Loucy (cell line): ENCODE measurements around the gene TMEM43.

Experiments
- H2AFZ ChIP-seq: fragments of 200-600 bp; sonication (generic); 2 replicates; pipeline ENCODE4 v1.6.0; 2016; ENCODE audit warnings: antibody characterized with exemption, mild to moderate bottlenecking, low read length, moderate library complexity
- H3F3A ChIP-seq: fragments of 200-600 bp; 2 replicates; pipeline ENCODE4 v1.6.0; 2016; ENCODE audit warnings: antibody characterized with exemption, low read depth, mild to moderate bottlenecking
- H3K27me3 ChIP-seq: fragments of 200-600 bp; sonication (generic); 2 replicates; pipeline ENCODE4 v1.6.1; 2014; ENCODE audit warnings: low read length, mild to moderate bottlenecking; ENCODE audit not compliant: insufficient read depth, poor library complexity, severe bottlenecking
- H3K36me3 ChIP-seq: fragments of 200-600 bp; sonication (generic); 2 replicates; pipeline ENCODE4 v1.6.1; 2016; ENCODE audit warnings: low read length; ENCODE audit not compliant: insufficient read depth
- H3K4me1 ChIP-seq: fragments of 200-600 bp; sonication (generic); 2 replicates; pipeline ENCODE4 v1.5.1; 2014; ENCODE audit warnings: low read length, mild to moderate bottlenecking; ENCODE audit not compliant: insufficient read depth, poor library complexity, severe bottlenecking
- H3K4me2 ChIP-seq: fragments of 200-600 bp; sonication (generic); 2 replicates; pipeline ENCODE4 v1.6.0; 2014; ENCODE audit warnings: antibody characterized with exemption, low read length, low read depth, mild to moderate bottlenecking; ENCODE audit not compliant: poor library complexity, severe bottlenecking
- H3K4me3 ChIP-seq: fragments of 200-600 bp; sonication (generic); 2 replicates; pipeline ENCODE4 v1.5.1; 2014; ENCODE audit warnings: low read length, mild to moderate bottlenecking, mixed read lengths; ENCODE audit not compliant: poor library complexity, severe bottlenecking
- H3K79me2 ChIP-seq: fragments of 200-600 bp; sonication (generic); 2 replicates; pipeline ENCODE4 v1.6.1; 2014; ENCODE audit warnings: low read length; ENCODE audit not compliant: insufficient read depth
- H3K9ac ChIP-seq: fragments of 200-600 bp; sonication (generic); 2 replicates; pipeline ENCODE4 v1.6.0; 2014; ENCODE audit warnings: mild to moderate bottlenecking, low read depth, low read length, moderate library complexity; ENCODE audit not compliant: poor library complexity, severe bottlenecking
- H3K9me2 ChIP-seq: fragments of 200-600 bp; sonication (generic); replicated peaks from 2 replicates; pipeline ENCODE4 v1.6.1; 2016; ENCODE audit warnings: low read depth, low read length, mixed read lengths
- H3K9me3 ChIP-seq: fragments of 200-600 bp; sonication (generic); 2 replicates; pipeline ENCODE4 v1.6.1; 2014; ENCODE audit warnings: mild to moderate bottlenecking, antibody characterized with exemption, low read length, low read depth; ENCODE audit not compliant: insufficient read depth
- H4K20me1 ChIP-seq: fragments of 200-600 bp; sonication (generic); 2 replicates; pipeline ENCODE4 v1.6.0; 2014; ENCODE audit warnings: antibody characterized with exemption, low read length, mild to moderate bottlenecking; ENCODE audit not compliant: insufficient read depth, poor library complexity, severe bottlenecking
- EZH2phosphoT487 ChIP-seq: fragments of 200-600 bp; IDR thresholded peaks from 2 replicates; pipeline ENCODE4 v1.6.1; 2018; ENCODE audit warnings: antibody characterized with exemption, mild to moderate bottlenecking, moderate library complexity, borderline replicate concordance
- TF ChIP-seq, protein P1 (sequence below): fragments of 200-600 bp; sonication (generic); conservative IDR thresholded peaks from 2 replicates; pipeline ENCODE4 v1.5.1; 2014; ENCODE audit warnings: mild to moderate bottlenecking, antibody characterized with exemption, low read length

TMEM43 gene

DNA sequence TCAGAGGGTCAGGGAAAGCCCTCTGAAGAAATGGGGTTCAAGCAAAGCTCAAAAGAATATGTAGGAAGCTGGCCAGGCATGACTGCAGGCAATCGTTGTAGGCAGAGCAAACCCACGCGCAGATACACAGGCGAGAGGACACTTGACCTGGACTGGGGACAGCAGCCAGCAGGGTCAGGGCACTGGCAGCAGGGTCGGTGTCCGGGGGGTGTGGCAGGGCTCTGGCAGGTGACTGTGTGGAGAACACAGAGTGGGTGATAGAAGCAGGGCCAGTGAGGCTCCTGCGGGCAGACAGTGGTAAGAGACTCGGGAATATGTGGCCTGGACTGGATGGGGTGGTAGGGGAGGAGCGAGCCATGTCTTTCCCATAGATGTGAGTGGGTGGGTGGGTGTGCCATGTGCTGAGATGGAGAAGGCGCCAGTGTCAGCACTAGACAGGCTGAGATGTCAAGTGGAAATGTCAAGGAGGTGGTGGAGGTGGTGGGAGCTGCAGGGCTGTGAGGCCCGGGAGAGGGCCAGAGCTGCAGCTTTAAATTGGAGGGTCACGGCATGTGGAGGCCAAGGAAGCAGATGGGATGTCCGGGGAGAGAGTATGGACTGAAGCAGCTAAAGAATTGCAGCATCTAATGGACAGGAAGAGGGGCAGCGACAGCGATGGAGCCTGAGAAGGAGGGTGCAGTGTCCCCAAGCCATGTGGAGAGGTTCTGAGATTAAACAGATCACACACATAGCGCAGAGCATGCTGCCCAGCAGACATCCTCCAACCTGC lies 13.4 kb downstream of the TMEM43 start:
- H3K4me1 ChIP-seq, result no peaks in the 10 kb centered on the region
- no peaks in the 10 kb centered on the region for H3K79me2 ChIP-seq
- no peaks in the 10 kb centered on the region for H3K27me3 ChIP-seq
- H3K9me2 ChIP-seq, result no peaks in the 10 kb centered on the region
- H4K20me1 ChIP-seq, result no peaks in the 10 kb centered on the region
- H3K4me3 ChIP-seq, result no peak overlapping the region
- H3K9ac ChIP-seq, result no peak overlapping the region
- H3K4me2 ChIP-seq, result no peak overlapping the region
- peaks cover 28% of the 10 kb centered on the region; the same call in 1 of the 2 replicates for H3K36me3 ChIP-seq
- H2AFZ ChIP-seq, result no peak overlapping the region
- no peak for TF ChIP-seq EZH2phosphoT487
- TF ChIP-seq, protein P1, sequence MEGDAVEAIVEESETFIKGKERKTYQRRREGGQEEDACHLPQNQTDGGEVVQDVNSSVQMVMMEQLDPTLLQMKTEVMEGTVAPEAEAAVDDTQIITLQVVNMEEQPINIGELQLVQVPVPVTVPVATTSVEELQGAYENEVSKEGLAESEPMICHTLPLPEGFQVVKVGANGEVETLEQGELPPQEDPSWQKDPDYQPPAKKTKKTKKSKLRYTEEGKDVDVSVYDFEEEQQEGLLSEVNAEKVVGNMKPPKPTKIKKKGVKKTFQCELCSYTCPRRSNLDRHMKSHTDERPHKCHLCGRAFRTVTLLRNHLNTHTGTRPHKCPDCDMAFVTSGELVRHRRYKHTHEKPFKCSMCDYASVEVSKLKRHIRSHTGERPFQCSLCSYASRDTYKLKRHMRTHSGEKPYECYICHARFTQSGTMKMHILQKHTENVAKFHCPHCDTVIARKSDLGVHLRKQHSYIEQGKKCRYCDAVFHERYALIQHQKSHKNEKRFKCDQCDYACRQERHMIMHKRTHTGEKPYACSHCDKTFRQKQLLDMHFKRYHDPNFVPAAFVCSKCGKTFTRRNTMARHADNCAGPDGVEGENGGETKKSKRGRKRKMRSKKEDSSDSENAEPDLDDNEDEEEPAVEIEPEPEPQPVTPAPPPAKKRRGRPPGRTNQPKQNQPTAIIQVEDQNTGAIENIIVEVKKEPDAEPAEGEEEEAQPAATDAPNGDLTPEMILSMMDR, result no peak
- H3F3A ChIP-seq, result no peaks in the 10 kb centered on the region
- no peaks in the 10 kb centered on the region for H3K9me3 ChIP-seq

DNA sequence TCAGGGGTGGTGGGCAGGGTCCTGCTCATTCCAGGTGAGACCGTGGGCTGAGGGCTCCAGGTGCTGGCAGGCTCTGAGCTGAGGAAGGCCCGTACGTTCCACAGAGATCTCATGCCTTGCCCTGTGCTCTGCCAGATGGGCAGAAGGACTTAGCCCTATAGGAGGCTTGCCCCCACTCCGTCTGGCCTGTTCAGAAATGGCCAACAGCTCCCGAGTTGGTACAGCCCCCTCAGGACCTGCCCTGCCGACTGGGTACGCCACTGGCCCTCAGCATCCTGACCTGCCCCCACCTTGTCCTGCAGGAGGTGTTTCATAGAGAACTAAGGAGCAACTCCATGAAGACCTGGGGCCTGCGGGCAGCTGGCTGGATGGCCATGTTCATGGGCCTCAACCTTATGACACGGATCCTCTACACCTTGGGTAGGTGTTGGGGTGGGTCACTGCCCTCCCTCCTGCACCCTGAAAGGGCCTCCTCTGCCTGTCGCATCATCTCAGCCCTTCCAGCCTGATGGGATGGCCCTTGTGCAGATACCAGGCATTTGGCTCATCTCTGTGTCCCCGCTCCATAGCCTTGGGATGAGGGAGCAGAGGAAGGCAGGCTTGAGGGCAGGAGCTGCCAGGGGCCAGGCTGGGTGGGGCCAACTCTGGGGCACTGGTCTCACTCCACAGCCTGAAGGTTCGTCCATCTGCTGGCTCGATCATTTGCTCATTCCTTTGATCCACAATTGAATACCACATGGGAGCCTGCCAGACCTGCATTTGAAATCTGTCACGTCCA lies 14.2 kb downstream of the TMEM43 start:
- H3K27me3 ChIP-seq, result no peaks in the 10 kb centered on the region
- no peaks in the 10 kb centered on the region for H3K9me3 ChIP-seq
- no peak overlapping the region for H3K9ac ChIP-seq
- peaks cover 3% of the 10 kb centered on the region for H3K4me1 ChIP-seq
- H3K79me2 ChIP-seq, result no peaks in the 10 kb centered on the region
- H3K9me2 ChIP-seq, result no peaks in the 10 kb centered on the region
- H3K4me3 ChIP-seq, result no peak overlapping the region
- no peaks in the 10 kb centered on the region for H3F3A ChIP-seq
- H2AFZ ChIP-seq, result no peak overlapping the region
- H3K4me2 ChIP-seq, result no peak overlapping the region
- H4K20me1 ChIP-seq, result no peaks in the 10 kb centered on the region
- TF ChIP-seq, protein P1, result no peak
- H3K36me3 ChIP-seq, result peaks cover 21% of the 10 kb centered on the region; the same call in 1 of the 2 replicates

- Histone ChIP-seq H3K79me2 (no peaks in the 10 kb centered on the region), H2AFZ (no peak overlapping the region), H3F3A (no peaks in the 10 kb centered on the region), H3K4me3 (no peak overlapping the region), H3K9ac (no peak overlapping the region), H3K36me3 (peaks cover 14% of the 10 kb centered on the region; the same call in 1 of the 2 replicates), H3K4me1 (peaks cover 10% of the 10 kb centered on the region), H3K9me2 (no peaks in the 10 kb centered on the region), H3K9me3 (no peaks in the 10 kb centered on the region), H4K20me1 (peaks cover 2% of the 10 kb centered on the region), H3K4me2 (no peak overlapping the region), H3K27me3 (no peaks in the 10 kb centered on the region)
- no peak for TF ChIP-seq EZH2phosphoT487
- TF ChIP-seq, protein P1, result no peak
Observed at GRCh38 chr3:14139771-14140170, 14.9 kb downstream of the TMEM43 start.
